GM23338 (cell line): ENCODE results near the gene TNFAIP6. TPM values are rescaled to one million over a fixed set of nuclear protein-coding genes. Genes with fewer than 3 reads are reported as not detected.

Experiments used
- ATAC-seq: fragments of 200-7000 bp; cut with Tn5 transposase; 3 replicates; pipeline ENCODE4 v1.9.1; 2020
- DNase-seq: peaks from one replicate; pipeline ENCODE4 v3.0.0-alpha.2; 2015; ENCODE audit warnings: low spot score
- H2AFZ ChIP-seq: fragments of 200-600 bp; sonication (generic); 2 replicates; pipeline ENCODE4 v1.8.0; 2016; ENCODE audit warnings: antibody characterized with exemption, mild to moderate bottlenecking, moderate library complexity
- H3F3A ChIP-seq: fragments of 200-600 bp; sonication (generic); replicated peaks from 2 replicates; pipeline ENCODE4 v1.8.0; 2017; ENCODE audit warnings: antibody characterized with exemption, mixed run types, low read depth
- H3K27ac ChIP-seq: fragments of 200-600 bp; sonication (generic); 2 replicates; pipeline ENCODE4 v1.6.1; 2016; ENCODE audit warnings: low read depth
- H3K27me3 ChIP-seq: fragments of 200-600 bp; sonication (generic); 2 replicates; pipeline ENCODE4 v1.8.0; 2016; ENCODE audit warnings: mild to moderate bottlenecking, mixed run types, moderate library complexity; ENCODE audit not compliant: insufficient read depth
- H3K36me3 ChIP-seq: fragments of 200-600 bp; sonication (generic); 2 replicates; pipeline ENCODE4 v1.8.0; 2016; ENCODE audit warnings: mild to moderate bottlenecking; ENCODE audit not compliant: insufficient read depth
- H3K4me1 ChIP-seq: fragments of 200-600 bp; sonication (generic); 2 replicates; pipeline ENCODE4 v1.8.0; 2016; ENCODE audit warnings: mild to moderate bottlenecking, moderate library complexity; ENCODE audit not compliant: insufficient read depth
- H3K4me2 ChIP-seq: fragments of 200-600 bp; sonication (generic); 2 replicates; pipeline ENCODE4 v1.7.1; 2017; ENCODE audit warnings: mixed run types
- H3K4me3 ChIP-seq: fragments of 200-600 bp; sonication (generic); 2 replicates; pipeline ENCODE4 v1.6.1; 2016; ENCODE audit warnings: mixed run types
- H3K79me2 ChIP-seq: fragments of 200-600 bp; sonication (generic); replicated peaks from 2 replicates; pipeline ENCODE4 v1.8.0; 2017; ENCODE audit warnings: mild to moderate bottlenecking; ENCODE audit not compliant: insufficient read depth
- H3K9me2 ChIP-seq: fragments of 200-600 bp; sonication (generic); 2 replicates; pipeline ENCODE4 v1.8.0; 2017; ENCODE audit not compliant: insufficient read depth
- H4K20me1 ChIP-seq: fragments of 200-600 bp; sonication (generic); replicated peaks from 2 replicates; pipeline ENCODE4 v1.8.0; 2017; ENCODE audit warnings: mild to moderate bottlenecking; ENCODE audit not compliant: insufficient read depth
- H3K27ac Mint-ChIP-seq: 2 replicates; pipeline ENCODE4 v1.8.0; 2020; ENCODE audit warnings: inconsistent platforms, mild to moderate bottlenecking, moderate library complexity, mixed read lengths
- H3K27me3 Mint-ChIP-seq: 3 replicates; pipeline ENCODE4 v1.8.0; 2022; ENCODE audit warnings: low read depth, mild to moderate bottlenecking, moderate library complexity, mixed read lengths, inconsistent platforms; ENCODE audit not compliant: insufficient read depth, poor library complexity
- H3K36me3 Mint-ChIP-seq: 3 replicates; pipeline ENCODE4 v1.8.0; 2021; ENCODE audit warnings: low read depth, mild to moderate bottlenecking, inconsistent platforms, moderate library complexity, mixed read lengths
- H3K4me1 Mint-ChIP-seq: 3 replicates; pipeline ENCODE4 v1.8.0; 2020; ENCODE audit warnings: mild to moderate bottlenecking, inconsistent platforms, mixed read lengths
- H3K4me3 Mint-ChIP-seq: 3 replicates; pipeline ENCODE4 v1.8.0; 2021; ENCODE audit warnings: moderate library complexity, mild to moderate bottlenecking, inconsistent platforms, mixed read lengths
- H3K9me3 Mint-ChIP-seq: 3 replicates; pipeline ENCODE4 v1.8.0; 2020; ENCODE audit warnings: moderate library complexity, mild to moderate bottlenecking, inconsistent platforms, mixed read lengths
- CREB1 ChIP-seq: fragments of 250-450 bp; sonication (Bioruptor Pico); IDR thresholded peaks from 2 replicates; pipeline ENCODE4 v1.5.0; 2020; ENCODE audit warnings: low read depth, mild to moderate bottlenecking, moderate library complexity
- EZH2 ChIP-seq: fragments of 200-600 bp; sonication (generic); IDR thresholded peaks from one replicate; pipeline ENCODE4 v1.8.0; 2017; ENCODE audit warnings: antibody characterized with exemption, mild to moderate bottlenecking, low read depth; ENCODE audit not compliant: unreplicated experiment
- EZH2phosphoT487 ChIP-seq: fragments of 200-600 bp; sonication (generic); IDR thresholded peaks from one replicate; pipeline ENCODE4 v1.8.1; 2018; ENCODE audit warnings: antibody characterized with exemption; ENCODE audit not compliant: unreplicated experiment
- JUNB ChIP-seq: IDR thresholded peaks from one replicate; pipeline ENCODE4 v1.6.1; 2016; ENCODE audit warnings: antibody characterized with exemption; ENCODE audit not compliant: unreplicated experiment
- NANOG ChIP-seq: IDR thresholded peaks from 2 replicates; pipeline ENCODE4 v1.6.1; 2016; ENCODE audit warnings: antibody characterized with exemption, borderline replicate concordance
- STAT1 ChIP-seq: IDR thresholded peaks from one replicate; pipeline ENCODE4 v1.6.1; 2016; ENCODE audit warnings: antibody characterized with exemption; ENCODE audit not compliant: unreplicated experiment
- ZNF114 ChIP-seq: fragments of 250-450 bp; sonication (Bioruptor Pico); IDR thresholded peaks from 2 replicates; pipeline ENCODE4 v1.5.0; 2020; ENCODE audit warnings: mild to moderate bottlenecking, moderate library complexity
- ZNF331 ChIP-seq: fragments of 250-450 bp; sonication (Bioruptor Pico); IDR thresholded peaks from 2 replicates; pipeline ENCODE4 v1.5.0; 2020; ENCODE audit warnings: low read depth, mild to moderate bottlenecking, moderate library complexity
- polyA plus RNA-seq: library from polyadenylated mRNA; unstranded; fragments of >200 nt; fragmentation: Nextera tagmentation; extraction: Ambion mirVana; gene quantifications from 2 replicates; pipeline ENCODE4 v1.2.1, GENCODE V29; 2016
- total RNA-seq: library from RNA; depleted of rRNA; stranded (reverse); fragments of >200 nt; shearing (Covaris generic); gene quantifications from 2 replicates; pipeline ENCODE4 v1.2.3, GENCODE V29; 2014
- TF ChIP-seq, protein P1 (sequence below): IDR thresholded peaks from one replicate; pipeline ENCODE4 v1.6.1; 2018; ENCODE audit warnings: antibody characterized with exemption; ENCODE audit not compliant: unreplicated experiment
- TF ChIP-seq, protein P2 (sequence below): IDR thresholded peaks from 2 replicates; pipeline ENCODE4 v1.6.1; 2016; ENCODE audit warnings: antibody characterized with exemption
- TF ChIP-seq, protein P3 (sequence below), 2 experiments: fragments of 200-600 bp in 1 of 2; sonication (generic) in 1 of 2; conservative IDR thresholded peaks; 2 replicates each; pipeline versions ENCODE4 v1.5.1 to v1.6.1; 2016 to 2017; ENCODE audit warnings: antibody characterized with exemption in 2 of 2, low read depth in 2 of 2, mild to moderate bottlenecking in 2 of 2, moderate library complexity in 1 of 2

TNFAIP6 gene
- total and polyA plus RNA-seq, 2 experiments from 2014 or later, result 2.9 to 6.1 TPM

DNA sequence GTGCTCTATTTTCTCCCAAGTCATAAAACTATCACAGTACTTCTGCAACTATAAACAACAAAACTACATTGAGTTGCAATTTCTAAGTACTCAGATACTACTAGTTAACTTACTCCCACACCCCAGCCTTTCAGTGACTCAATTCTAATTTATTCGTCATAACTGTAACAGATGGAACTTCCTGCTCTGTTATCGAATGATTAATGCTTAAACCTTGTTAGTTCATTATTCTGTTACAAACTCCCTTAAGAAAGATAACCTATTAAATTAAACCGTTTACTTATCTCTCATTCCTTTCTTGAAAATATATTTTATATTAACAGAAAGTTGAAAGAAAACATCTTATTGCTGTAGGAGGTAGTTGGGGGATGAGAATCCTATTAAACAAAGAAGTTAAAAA, 17.0 kb downstream of the TNFAIP6 start:
- Histone ChIP-seq H3K79me2 (no peaks in the 10 kb centered on the region), H3F3A (no peaks in the 10 kb centered on the region), H3K36me3 (no peaks in the 10 kb centered on the region), H2AFZ (no peak overlapping the region), H3K27ac (no peak overlapping the region), H3K4me1 (peaks cover 11% of the 10 kb centered on the region), H3K4me3 (no peak overlapping the region), H3K27me3 (no peaks in the 10 kb centered on the region), H3K4me2 (0 out of 2 replicates have a peak overlapping the region, but pooled peaks have one; percentile 11), H3K9me2 (no peaks in the 10 kb centered on the region), H4K20me1 (no peaks in the 10 kb centered on the region)
- ATAC-seq, result no peak
- Mint-ChIP-seq H3K27me3 (peaks cover 2% of the 10 kb centered on the region), H3K27ac (no peak overlapping the region), H3K4me1 (peaks cover 9% of the 10 kb centered on the region), H3K9me3 (0 out of 3 replicates have a peak, but pooled peaks cover 3% of the 10 kb centered on the region), H3K36me3 (no peaks in the 10 kb centered on the region; the same call in 2 of the 3 replicates), H3K4me3 (no peak overlapping the region)
- no peak for DNase-seq
- TF ChIP-seq, protein P1, sequence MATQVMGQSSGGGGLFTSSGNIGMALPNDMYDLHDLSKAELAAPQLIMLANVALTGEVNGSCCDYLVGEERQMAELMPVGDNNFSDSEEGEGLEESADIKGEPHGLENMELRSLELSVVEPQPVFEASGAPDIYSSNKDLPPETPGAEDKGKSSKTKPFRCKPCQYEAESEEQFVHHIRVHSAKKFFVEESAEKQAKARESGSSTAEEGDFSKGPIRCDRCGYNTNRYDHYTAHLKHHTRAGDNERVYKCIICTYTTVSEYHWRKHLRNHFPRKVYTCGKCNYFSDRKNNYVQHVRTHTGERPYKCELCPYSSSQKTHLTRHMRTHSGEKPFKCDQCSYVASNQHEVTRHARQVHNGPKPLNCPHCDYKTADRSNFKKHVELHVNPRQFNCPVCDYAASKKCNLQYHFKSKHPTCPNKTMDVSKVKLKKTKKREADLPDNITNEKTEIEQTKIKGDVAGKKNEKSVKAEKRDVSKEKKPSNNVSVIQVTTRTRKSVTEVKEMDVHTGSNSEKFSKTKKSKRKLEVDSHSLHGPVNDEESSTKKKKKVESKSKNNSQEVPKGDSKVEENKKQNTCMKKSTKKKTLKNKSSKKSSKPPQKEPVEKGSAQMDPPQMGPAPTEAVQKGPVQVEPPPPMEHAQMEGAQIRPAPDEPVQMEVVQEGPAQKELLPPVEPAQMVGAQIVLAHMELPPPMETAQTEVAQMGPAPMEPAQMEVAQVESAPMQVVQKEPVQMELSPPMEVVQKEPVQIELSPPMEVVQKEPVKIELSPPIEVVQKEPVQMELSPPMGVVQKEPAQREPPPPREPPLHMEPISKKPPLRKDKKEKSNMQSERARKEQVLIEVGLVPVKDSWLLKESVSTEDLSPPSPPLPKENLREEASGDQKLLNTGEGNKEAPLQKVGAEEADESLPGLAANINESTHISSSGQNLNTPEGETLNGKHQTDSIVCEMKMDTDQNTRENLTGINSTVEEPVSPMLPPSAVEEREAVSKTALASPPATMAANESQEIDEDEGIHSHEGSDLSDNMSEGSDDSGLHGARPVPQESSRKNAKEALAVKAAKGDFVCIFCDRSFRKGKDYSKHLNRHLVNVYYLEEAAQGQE, result no peak
- TF ChIP-seq NANOG (no peak), ZNF114 (CRISPR knock-in tag) (no peak), ZNF331 (CRISPR knock-in tag) (no peak), JUNB (no peak), STAT1 (no peak), EZH2 (no peak), CREB1 (no peak), EZH2phosphoT487 (no peak)
- TF ChIP-seq, protein P2, sequence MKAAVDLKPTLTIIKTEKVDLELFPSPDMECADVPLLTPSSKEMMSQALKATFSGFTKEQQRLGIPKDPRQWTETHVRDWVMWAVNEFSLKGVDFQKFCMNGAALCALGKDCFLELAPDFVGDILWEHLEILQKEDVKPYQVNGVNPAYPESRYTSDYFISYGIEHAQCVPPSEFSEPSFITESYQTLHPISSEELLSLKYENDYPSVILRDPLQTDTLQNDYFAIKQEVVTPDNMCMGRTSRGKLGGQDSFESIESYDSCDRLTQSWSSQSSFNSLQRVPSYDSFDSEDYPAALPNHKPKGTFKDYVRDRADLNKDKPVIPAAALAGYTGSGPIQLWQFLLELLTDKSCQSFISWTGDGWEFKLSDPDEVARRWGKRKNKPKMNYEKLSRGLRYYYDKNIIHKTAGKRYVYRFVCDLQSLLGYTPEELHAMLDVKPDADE, result no peak
- TF ChIP-seq, protein P3, sequence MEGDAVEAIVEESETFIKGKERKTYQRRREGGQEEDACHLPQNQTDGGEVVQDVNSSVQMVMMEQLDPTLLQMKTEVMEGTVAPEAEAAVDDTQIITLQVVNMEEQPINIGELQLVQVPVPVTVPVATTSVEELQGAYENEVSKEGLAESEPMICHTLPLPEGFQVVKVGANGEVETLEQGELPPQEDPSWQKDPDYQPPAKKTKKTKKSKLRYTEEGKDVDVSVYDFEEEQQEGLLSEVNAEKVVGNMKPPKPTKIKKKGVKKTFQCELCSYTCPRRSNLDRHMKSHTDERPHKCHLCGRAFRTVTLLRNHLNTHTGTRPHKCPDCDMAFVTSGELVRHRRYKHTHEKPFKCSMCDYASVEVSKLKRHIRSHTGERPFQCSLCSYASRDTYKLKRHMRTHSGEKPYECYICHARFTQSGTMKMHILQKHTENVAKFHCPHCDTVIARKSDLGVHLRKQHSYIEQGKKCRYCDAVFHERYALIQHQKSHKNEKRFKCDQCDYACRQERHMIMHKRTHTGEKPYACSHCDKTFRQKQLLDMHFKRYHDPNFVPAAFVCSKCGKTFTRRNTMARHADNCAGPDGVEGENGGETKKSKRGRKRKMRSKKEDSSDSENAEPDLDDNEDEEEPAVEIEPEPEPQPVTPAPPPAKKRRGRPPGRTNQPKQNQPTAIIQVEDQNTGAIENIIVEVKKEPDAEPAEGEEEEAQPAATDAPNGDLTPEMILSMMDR (conservative IDR thresholded peaks at IDR 0.05; ENCODE audit: low read depth in 2 of 2), result no peak
